Activated B cell treated with CpG ODN at 0.5 μM for 24 hours (primary cell): ENCODE measurements around the gene ACSS1. TPM values are rescaled to one million over a fixed set of nuclear protein-coding genes. Genes with fewer than 3 reads are reported as not detected.

ENCODE experiments used
- ATAC-seq: fragments of 200-7000 bp; cut with Tn5 transposase; one replicate; pipeline ENCODE4 v1.10.0; 2021; ENCODE audit warnings: low read depth, mild to moderate bottlenecking, moderate library complexity
- CTCF ChIA-PET: fragments of 350-600 bp; sonication (Branson Sonifier 250); formaldehyde crosslinking; loops from one replicate; lab custom pipeline; 2021; ENCODE audit warnings: antibody characterized with exemption; lab: Charles Lee
- POLR2A ChIA-PET: fragments of 350-600 bp; sonication (Branson Sonifier 250); formaldehyde crosslinking; loops from one replicate; lab custom pipeline; 2021; ENCODE audit warnings: antibody characterized with exemption; lab: Charles Lee
- DNase-seq: peaks from one replicate; pipeline ENCODE4 v3.0.0; 2022
- H3K27ac Mint-ChIP-seq: one replicate; pipeline ENCODE4 v1.8.0; 2020; ENCODE audit warnings: mixed read lengths
- H3K27me3 Mint-ChIP-seq: one replicate; pipeline ENCODE4 v1.8.0; 2021; ENCODE audit warnings: mixed read lengths
- H3K36me3 Mint-ChIP-seq: one replicate; pipeline ENCODE4 v1.8.0; 2021; ENCODE audit warnings: low read depth, mixed read lengths
- H3K4me1 Mint-ChIP-seq: one replicate; pipeline ENCODE4 v1.8.0; 2021; ENCODE audit warnings: mixed read lengths
- H3K4me3 Mint-ChIP-seq: one replicate; pipeline ENCODE4 v1.8.0; 2020; ENCODE audit warnings: mild to moderate bottlenecking, mixed read lengths
- H3K9me3 Mint-ChIP-seq: one replicate; pipeline ENCODE4 v1.8.0; 2020; ENCODE audit warnings: mixed read lengths
- intact Hi-C: fragments of 100-400 bp; cut with micrococcal nuclease; formaldehyde crosslinking; loops from one replicate; pipeline ENCODE4 v1.15.1; 2024
- total RNA-seq: library from RNA; stranded (reverse); gene quantifications from 2 replicates; pipeline ENCODE4 v1.2.3, GENCODE V29; 2022
- TF ChIP-seq, protein P1 (sequence below): fragments of 200-600 bp; IDR thresholded peaks from one replicate; pipeline ENCODE4 v1.8.0; 2022; ENCODE audit warnings: antibody characterized with exemption, mild to moderate bottlenecking

Gene ACSS1
- total RNA-seq, 1 donor from 2014 or later, result 34.4 TPM

DNA sequence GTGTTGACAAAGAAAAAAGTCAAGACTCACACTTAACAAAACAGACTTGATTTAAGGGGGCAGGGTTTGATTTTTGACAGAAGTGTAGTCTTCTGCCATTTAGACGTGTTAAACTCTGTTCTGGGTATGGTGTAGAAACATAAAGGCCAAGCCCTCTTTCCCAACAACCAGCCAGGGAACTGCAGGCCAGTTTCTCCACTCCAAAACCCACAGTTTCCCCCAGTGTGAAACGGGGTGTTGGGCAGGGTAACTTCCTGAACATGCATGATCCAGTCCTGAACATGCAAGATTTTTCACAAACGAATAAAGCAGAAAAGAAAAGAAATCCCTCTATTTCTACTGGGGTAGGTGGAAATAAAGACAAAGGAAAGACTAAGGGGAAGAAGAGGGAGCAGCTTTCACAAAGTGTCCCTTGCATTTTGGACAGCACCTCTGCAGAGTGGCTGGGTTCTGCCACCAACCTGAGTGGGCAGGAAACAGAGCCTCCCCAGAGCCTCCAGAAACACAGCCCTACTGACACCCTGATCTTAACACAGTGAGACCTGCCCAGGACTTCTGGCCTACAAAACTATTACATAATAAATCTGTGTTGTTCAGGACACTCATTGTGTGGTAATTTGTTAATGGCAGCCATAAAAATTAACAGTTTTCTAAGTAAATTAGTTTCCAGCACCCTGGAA is 72.8 kb downstream of the ACSS1 start:
- DNase-seq, result no peak
- no peak for ATAC-seq
- Mint-ChIP-seq H3K9me3 (no peaks in the 10 kb centered on the region), H3K4me1 (peaks cover 11% of the 10 kb centered on the region), H3K4me3 (no peak overlapping the region), H3K27me3 (no peaks in the 10 kb centered on the region), H3K36me3 (peaks cover 49% of the 10 kb centered on the region), H3K27ac (no peak overlapping the region)
- TF ChIP-seq, protein P1, sequence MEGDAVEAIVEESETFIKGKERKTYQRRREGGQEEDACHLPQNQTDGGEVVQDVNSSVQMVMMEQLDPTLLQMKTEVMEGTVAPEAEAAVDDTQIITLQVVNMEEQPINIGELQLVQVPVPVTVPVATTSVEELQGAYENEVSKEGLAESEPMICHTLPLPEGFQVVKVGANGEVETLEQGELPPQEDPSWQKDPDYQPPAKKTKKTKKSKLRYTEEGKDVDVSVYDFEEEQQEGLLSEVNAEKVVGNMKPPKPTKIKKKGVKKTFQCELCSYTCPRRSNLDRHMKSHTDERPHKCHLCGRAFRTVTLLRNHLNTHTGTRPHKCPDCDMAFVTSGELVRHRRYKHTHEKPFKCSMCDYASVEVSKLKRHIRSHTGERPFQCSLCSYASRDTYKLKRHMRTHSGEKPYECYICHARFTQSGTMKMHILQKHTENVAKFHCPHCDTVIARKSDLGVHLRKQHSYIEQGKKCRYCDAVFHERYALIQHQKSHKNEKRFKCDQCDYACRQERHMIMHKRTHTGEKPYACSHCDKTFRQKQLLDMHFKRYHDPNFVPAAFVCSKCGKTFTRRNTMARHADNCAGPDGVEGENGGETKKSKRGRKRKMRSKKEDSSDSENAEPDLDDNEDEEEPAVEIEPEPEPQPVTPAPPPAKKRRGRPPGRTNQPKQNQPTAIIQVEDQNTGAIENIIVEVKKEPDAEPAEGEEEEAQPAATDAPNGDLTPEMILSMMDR, result no peak
- intact Hi-C loops, result no loop called here
- ChIA-PET CTCF (no interaction called here), POLR2A (no interaction called here)

DNA sequence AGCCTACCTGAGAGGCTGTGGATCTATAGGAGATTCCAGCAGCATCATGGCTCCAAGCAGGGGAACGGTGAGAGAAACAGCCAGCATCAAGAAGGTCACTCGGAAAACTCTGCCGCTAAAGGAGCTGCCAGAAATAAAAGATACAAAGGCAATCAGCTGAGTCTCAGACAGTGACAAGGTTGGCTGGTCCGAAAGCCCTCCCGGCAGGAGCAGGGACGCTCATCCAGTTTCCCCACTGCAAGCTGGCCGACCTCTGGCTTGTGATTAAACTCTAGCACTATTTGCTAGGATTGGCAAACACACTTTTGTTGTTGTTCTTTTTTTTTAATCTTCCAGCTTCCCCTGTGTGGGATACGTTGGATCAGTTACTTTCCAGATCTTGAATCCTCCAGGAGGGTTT is 74.0 kb downstream of the ACSS1 start:
- CTCF ChIA-PET, result no interaction called here

DNA sequence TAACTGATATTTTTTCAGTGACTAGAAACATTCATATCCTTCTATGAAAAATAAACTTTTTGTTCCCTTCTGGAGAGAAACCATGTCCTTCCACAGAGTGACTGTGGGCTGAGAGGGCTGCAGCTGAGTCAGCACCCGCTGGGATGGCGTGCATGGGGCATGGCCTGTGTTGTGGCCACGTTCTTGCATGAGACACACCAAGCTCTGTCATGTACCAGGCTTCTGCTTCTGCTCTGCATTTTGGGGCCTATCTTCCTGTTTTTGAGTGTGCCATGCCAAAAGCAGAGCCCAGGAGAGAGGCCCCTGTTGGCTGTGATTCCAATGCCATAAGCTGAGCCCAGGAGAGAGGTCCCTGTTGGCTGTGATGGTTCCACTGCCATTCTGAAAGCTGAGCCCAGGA is 76.1 kb downstream of the ACSS1 start:
- POLR2A ChIA-PET, result no interaction called here
- peaks cover 11% of the 10 kb centered on the region for H3K4me1 Mint-ChIP-seq
- DNase-seq, result no peak
- TF ChIP-seq, protein P1, result no peak
- CTCF ChIA-PET, result no interaction called here
- no peak overlapping the region for H3K27ac Mint-ChIP-seq
- H3K36me3 Mint-ChIP-seq, result peaks cover 75% of the 10 kb centered on the region
- intact Hi-C loops, result no loop called here
- no peak for ATAC-seq
- H3K4me3 Mint-ChIP-seq, result no peak overlapping the region
- peaks cover 4% of the 10 kb centered on the region for H3K9me3 Mint-ChIP-seq
- no peaks in the 10 kb centered on the region for H3K27me3 Mint-ChIP-seq

More for the DNA sequence above, 74.0 kb downstream of the ACSS1 start:
- DNase-seq (no peak), ATAC-seq (no peak)
- Mint-ChIP-seq H3K27ac (no peak overlapping the region), H3K4me3 (no peak overlapping the region), H3K4me1 (peaks cover 14% of the 10 kb centered on the region), H3K9me3 (no peaks in the 10 kb centered on the region), H3K27me3 (no peaks in the 10 kb centered on the region), H3K36me3 (peaks cover 59% of the 10 kb centered on the region)
- intact Hi-C loops, result no loop called here
- TF ChIP-seq, protein P1, result no peak
- POLR2A ChIA-PET, result no interaction called here

DNA sequence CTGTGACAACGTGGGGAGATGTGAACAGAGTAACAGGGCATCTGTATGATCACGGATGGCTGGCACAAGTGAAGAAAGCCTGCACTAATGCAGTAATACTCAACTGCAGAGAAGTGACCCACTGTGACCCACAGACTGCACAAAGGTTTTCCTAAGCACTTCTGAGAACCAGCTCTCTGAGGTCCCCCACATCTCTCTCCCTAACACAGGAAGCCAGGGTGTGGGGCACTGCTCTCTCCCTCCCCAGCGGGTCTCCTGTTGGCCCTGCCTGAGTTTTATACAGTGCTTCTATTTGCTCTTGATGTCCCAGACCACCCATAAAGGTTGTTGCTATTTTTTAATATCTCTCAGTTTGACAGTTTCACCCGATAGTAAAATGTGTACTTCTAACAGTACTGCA is 76.7 kb downstream of the ACSS1 start:
- no peak overlapping the region for H3K27ac Mint-ChIP-seq
- no peaks in the 10 kb centered on the region for H3K27me3 Mint-ChIP-seq
- ChIA-PET POLR2A (no interaction called here), CTCF (no interaction called here)
- H3K4me1 Mint-ChIP-seq, result peaks cover 11% of the 10 kb centered on the region
- TF ChIP-seq, protein P1, result no peak
- no peak for ATAC-seq
- peaks cover 8% of the 10 kb centered on the region for H3K9me3 Mint-ChIP-seq
- H3K4me3 Mint-ChIP-seq, result no peak overlapping the region
- intact Hi-C loops, result no loop called here
- DNase-seq, result no peak
- H3K36me3 Mint-ChIP-seq, result peaks cover 80% of the 10 kb centered on the region

DNA sequence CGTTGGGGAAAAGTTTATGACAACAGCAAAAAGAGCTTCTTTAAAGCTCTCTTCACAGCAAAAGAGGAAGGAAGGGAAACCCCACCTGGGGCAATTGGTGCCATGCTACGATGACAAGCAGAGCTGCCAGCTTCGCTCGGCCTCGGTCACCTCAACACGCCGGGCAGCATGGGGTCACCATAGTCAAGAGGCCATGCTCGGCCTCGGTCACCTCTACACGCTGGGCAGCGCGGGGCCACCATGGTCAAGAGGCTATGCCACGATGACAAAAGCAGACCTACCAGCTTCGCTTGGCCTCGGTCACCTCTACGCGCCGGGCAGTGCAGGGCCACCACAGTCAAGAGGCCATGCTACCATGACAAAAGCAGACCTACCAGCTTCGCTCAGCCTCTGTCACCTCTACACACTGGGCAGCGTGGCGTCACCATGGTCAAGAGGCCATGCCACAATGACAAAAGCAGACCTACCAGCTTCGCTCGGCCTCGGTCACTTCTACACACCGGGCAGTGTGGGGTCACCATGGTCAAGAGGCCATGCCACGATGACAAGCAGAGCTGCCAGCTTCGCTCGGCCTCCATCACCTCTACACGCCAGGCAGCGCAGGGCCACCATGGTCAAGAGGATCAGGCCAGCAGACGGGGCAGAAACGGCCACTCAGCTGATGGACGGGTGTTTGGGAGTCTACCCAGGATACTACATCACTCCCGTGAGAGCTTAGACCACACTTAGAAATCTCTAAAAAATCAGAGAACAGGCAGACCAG is 77.5 kb downstream of the ACSS1 start:
- TF ChIP-seq, protein P1, result no peak
- DNase-seq, result no peak
- CTCF ChIA-PET, result no interaction called here
- Mint-ChIP-seq H3K9me3 (peaks cover 11% of the 10 kb centered on the region), H3K4me1 (peaks cover 11% of the 10 kb centered on the region), H3K27ac (no peak overlapping the region), H3K27me3 (no peaks in the 10 kb centered on the region), H3K36me3 (peaks cover 85% of the 10 kb centered on the region), H3K4me3 (no peak overlapping the region)
- ATAC-seq, result no peak
- intact Hi-C loops, result no loop called here
- POLR2A ChIA-PET, result no interaction called here
